Measurements from ENCODE around the gene CAGE1.
"Not testable (repeated sequence)": the region's sequence is repeated elsewhere in the genome, so short reads cannot be mapped to it uniquely, and the experiment has no call there.

GRCh38 chr6:7347551-7347997 lies 42.0 kb downstream of the CAGE1 start:
- not testable (repeated sequence) for TF ChIP-seq POLR2A (IDR thresholded peaks at IDR 0.05; ENCODE audit: low read depth, low read length); POLR2AphosphoS5 (IDR thresholded peaks at IDR 0.05; ENCODE audit: low read depth, low read length); PAX5 (IDR thresholded peaks at IDR 0.05; ENCODE audit: insufficient read depth, low read length, severe bottlenecking); TAF1 (IDR thresholded peaks at IDR 0.05; ENCODE audit: low read depth, low read length); SPI1 (IDR thresholded peaks at IDR 0.05; ENCODE audit: low read depth, low read length)
